Stimulated activated memory B cell treated with anti-CD40 and anti-IgM and Interleukin-4, amounts not matched to agents 10 μg/mL and 1 μg/mL and 100 μg/mL, for 72 hours (primary cell): Measurements from ENCODE around the gene EGR4.

Experiments
- ATAC-seq: fragments of 150-1000 bp; cut with Tn5 transposase; 2 replicates; pipeline ENCODE4 v1.10.0; 2021
- H3K27ac Mint-ChIP-seq: one replicate; pipeline ENCODE4 v1.8.0; 2022; ENCODE audit warnings: mild to moderate bottlenecking, mixed read lengths
- H3K27me3 Mint-ChIP-seq: one replicate; pipeline ENCODE4 v1.8.0; 2022; ENCODE audit warnings: mixed read lengths
- H3K36me3 Mint-ChIP-seq: one replicate; pipeline ENCODE4 v1.8.0; 2022; ENCODE audit warnings: mixed read lengths
- H3K4me1 Mint-ChIP-seq: one replicate; pipeline ENCODE4 v1.8.0; 2022; ENCODE audit warnings: mixed read lengths
- H3K4me3 Mint-ChIP-seq: one replicate; pipeline ENCODE4 v1.8.0; 2022; ENCODE audit warnings: mild to moderate bottlenecking, moderate library complexity, mixed read lengths
- H3K9me3 Mint-ChIP-seq: one replicate; pipeline ENCODE4 v1.8.0; 2022; ENCODE audit warnings: mixed read lengths

Gene EGR4

GRCh38 chr2:73294239-73294638 lies 891 bp upstream of the EGR4 start:
- Mint-ChIP-seq H3K4me3 (no peak overlapping the region), H3K27me3 (peaks cover 59% of the 10 kb centered on the region), H3K36me3 (no peaks in the 10 kb centered on the region), H3K4me1 (peaks cover 15% of the 10 kb centered on the region), H3K9me3 (no peaks in the 10 kb centered on the region), H3K27ac (no peak overlapping the region)
- no peak for ATAC-seq

DNA sequence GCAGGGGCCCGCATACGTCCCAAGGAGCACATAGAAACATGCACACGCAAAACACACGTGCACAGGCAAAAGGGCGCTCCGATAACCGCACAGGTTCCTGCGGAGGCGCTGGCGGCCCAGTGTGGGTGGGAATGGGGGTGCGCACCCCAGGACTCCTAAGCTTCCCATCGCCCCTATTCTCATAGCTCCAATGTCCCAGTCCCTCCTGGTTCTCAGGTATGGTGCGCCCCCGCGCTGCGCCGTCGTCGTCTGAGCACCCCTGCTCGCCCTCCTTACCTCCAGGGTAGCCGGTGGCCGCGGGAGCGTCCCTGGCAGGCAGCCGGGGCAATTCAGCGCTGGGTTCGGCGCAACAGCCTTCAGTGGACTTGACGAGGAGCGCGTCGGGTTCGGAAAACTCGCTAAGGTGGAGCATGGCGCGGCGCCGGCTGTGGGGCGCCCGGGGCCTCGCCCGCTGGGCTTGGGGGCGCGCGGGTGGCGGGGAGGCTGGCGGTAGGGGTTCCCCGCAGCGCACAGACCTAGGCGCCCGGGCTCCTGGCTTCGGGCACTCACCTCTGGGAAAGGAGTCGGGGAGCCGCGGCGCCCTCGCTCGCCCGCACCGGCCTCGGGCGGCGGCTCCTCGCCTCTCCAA lies 328 bp downstream of the EGR4 start:
- H3K27ac Mint-ChIP-seq, result no peak overlapping the region
- no peaks in the 10 kb centered on the region for H3K36me3 Mint-ChIP-seq
- no peaks in the 10 kb centered on the region for H3K9me3 Mint-ChIP-seq
- no peak for ATAC-seq
- H3K4me3 Mint-ChIP-seq, result peak overlapping the region; percentile 84
- H3K4me1 Mint-ChIP-seq, result peaks cover 15% of the 10 kb centered on the region
- peaks cover 51% of the 10 kb centered on the region for H3K27me3 Mint-ChIP-seq

- H3K27ac Mint-ChIP-seq, result no peak overlapping the region
- H3K36me3 Mint-ChIP-seq, result no peaks in the 10 kb centered on the region
- no peak for ATAC-seq
- peaks cover 45% of the 10 kb centered on the region for H3K27me3 Mint-ChIP-seq
- no peaks in the 10 kb centered on the region for H3K9me3 Mint-ChIP-seq
- peaks cover 15% of the 10 kb centered on the region for H3K4me1 Mint-ChIP-seq
- H3K4me3 Mint-ChIP-seq, result peak overlapping the region; percentile 12
Observed at GRCh38 chr2:73292316-73292905, 937 bp downstream of the EGR4 start.

- ATAC-seq, result no peak
- no peaks in the 10 kb centered on the region for H3K9me3 Mint-ChIP-seq
- peak overlapping the region; percentile 51 for H3K27ac Mint-ChIP-seq
- H3K4me1 Mint-ChIP-seq, result peaks cover 18% of the 10 kb centered on the region
- peak overlapping the region; percentile 75 for H3K4me3 Mint-ChIP-seq
- H3K36me3 Mint-ChIP-seq, result no peaks in the 10 kb centered on the region
- H3K27me3 Mint-ChIP-seq, result peaks cover 38% of the 10 kb centered on the region
Observed at GRCh38 chr2:73291461-73292315, 1.7 kb downstream of the EGR4 start.

DNA sequence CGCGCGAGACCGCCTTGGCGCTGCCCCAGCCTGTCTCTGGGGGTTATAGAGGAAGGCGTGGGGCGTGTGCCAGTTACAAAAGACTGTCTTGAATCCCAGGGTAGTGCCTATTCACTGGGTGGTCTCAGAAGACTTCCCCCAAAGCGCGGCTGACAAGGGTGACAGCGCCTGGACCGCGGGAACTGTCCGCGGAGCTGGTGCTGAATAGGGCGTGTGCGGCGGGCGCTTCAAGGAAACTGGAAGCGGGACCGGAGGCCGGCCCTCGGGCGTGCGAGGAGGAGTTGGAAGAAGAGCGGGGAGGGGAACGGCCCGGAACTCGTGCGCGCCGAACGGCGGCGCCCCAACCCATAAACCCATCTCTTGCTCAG lies 2.3 kb downstream of the EGR4 start:
- H3K27me3 Mint-ChIP-seq, result peaks cover 32% of the 10 kb centered on the region
- ATAC-seq, result no peak
- H3K27ac Mint-ChIP-seq, result peak overlapping the region; percentile 51

DNA sequence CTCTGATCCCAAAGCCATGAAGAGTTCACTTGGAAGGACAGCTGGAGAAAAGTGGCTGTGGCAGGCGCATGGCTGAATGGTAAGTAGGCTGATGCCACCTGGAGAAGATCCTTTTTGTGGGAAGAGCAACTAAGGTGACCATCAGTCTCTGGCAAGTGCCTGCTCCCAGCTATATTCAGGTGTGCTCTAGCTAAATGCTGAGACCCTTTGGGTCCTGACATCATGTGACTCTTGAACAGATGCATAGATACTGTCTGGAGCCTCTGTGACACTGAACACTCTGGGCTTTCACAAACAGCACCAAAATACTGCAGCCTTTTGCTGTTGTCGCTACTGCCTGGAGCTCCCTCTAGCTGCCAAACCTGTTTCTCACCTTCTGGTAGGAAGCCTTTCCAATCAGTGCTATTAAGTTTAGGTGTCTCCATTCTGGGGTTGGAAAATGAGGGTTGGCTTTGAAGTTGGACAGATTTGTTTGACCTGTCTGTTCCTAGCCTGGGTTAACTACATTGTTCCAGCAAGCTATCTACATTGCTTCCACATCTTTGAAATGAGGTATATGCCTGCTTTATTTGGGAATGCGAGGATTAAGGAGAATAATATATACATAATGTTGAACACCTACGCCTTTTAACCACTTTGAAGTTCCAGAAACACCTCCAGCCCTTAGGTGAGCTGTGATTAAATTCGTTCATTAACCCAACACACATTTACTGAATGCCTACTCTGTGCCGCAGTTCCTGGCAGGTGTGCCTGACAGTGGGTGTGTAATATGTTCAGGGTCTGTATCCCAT lies 3.1 kb downstream of the EGR4 start:
- peaks cover 32% of the 10 kb centered on the region for H3K4me1 Mint-ChIP-seq
- H3K4me3 Mint-ChIP-seq, result no peak overlapping the region
- no peak overlapping the region for H3K27ac Mint-ChIP-seq
- H3K27me3 Mint-ChIP-seq, result peaks cover 23% of the 10 kb centered on the region
- no peaks in the 10 kb centered on the region for H3K9me3 Mint-ChIP-seq
- no peaks in the 10 kb centered on the region for H3K36me3 Mint-ChIP-seq
- ATAC-seq, result no peak

More for the DNA sequence above, 2.3 kb downstream of the EGR4 start:
- Mint-ChIP-seq H3K9me3 (no peaks in the 10 kb centered on the region), H3K4me1 (peaks cover 24% of the 10 kb centered on the region), H3K4me3 (peak overlapping the region; percentile 75), H3K36me3 (no peaks in the 10 kb centered on the region)

GRCh38 chr2:73289304-73289703 lies 4.0 kb downstream of the EGR4 start:
- Mint-ChIP-seq H3K4me3 (no peak overlapping the region), H3K27ac (no peak overlapping the region), H3K27me3 (peaks cover 18% of the 10 kb centered on the region), H3K9me3 (no peaks in the 10 kb centered on the region), H3K36me3 (no peaks in the 10 kb centered on the region), H3K4me1 (peaks cover 37% of the 10 kb centered on the region)
- ATAC-seq, result no peak

DNA sequence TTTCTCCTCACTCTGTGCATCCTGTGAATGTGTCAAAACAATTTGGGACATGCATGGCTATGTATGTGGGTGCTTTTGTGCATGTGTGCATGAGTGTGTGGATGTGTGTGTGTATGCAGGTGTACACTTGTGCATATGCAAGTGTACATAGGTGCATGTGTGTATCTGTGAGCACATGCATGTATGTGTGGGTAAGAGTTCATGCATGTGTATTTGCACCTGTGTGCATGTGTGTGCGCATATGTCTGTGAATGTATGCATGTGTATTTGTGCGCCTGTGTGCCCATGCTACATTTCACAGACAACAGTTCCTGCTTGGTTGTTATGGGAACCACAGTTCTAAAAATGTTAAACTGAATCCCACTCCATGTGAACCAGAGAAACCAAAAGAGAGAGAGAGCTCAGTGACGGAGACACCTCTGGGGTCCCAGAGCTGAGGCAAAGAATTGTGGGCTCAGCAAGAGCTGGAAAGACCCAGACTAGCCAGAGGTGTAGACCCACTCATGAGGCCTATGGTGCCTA lies 7.2 kb downstream of the EGR4 start:
- Mint-ChIP-seq H3K9me3 (no peaks in the 10 kb centered on the region), H3K4me3 (no peak overlapping the region), H3K27ac (no peak overlapping the region)

GRCh38 chr2:73285159-73285739 lies 8.1 kb downstream of the EGR4 start:
- Mint-ChIP-seq H3K27me3 (no peaks in the 10 kb centered on the region), H3K4me1 (peaks cover 32% of the 10 kb centered on the region), H3K36me3 (peaks cover 4% of the 10 kb centered on the region), H3K4me3 (peak overlapping the region; percentile 69), H3K27ac (peak overlapping the region; percentile 79), H3K9me3 (no peaks in the 10 kb centered on the region)
- ATAC-seq, result peak; percentile 92

More for the DNA sequence above, 7.2 kb downstream of the EGR4 start:
- Mint-ChIP-seq H3K36me3 (no peaks in the 10 kb centered on the region), H3K4me1 (peaks cover 37% of the 10 kb centered on the region), H3K27me3 (peaks cover 7% of the 10 kb centered on the region)
- no peak for ATAC-seq

DNA sequence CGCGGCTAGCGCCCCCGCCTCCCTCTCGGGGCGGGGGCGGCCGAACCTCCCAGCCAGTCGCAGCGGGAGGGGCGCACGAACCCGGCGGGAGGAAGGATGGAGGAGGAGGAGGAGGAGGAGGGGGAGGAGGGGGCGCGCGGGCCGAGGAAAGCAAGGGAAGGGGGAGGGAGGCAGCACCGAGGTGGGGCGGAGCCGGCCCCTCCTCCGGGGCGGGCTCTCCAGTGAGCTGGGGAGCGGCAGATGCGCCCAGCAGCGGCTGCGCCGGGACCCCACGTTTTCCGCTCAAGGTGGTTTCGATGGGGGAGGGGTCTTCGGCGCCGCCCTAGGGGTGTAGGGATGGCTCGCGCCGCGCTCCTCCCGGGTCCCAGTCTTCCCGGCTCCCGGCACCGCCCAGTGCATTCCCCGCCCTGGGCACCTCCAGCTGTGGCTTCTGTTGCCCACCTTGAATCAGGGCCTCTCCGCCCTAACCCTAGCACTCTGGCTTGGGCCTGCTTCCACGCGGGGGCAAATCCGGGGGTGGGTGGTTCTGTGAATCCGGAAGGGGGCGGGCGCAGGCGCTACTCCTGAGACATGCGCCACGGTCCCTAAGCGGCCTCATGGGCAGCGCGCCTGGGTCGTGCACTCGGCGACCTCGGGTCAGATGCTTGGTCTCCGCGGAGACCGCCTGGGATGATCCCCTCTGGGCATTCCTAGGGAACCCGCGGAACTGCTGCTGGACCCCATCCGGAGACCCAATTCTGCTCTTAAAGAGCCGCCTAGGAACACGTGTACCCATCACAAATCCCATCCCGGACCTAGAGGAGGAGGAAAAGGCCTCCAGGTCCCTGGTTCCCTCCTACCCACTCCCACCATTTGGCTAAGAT lies 8.8 kb downstream of the EGR4 start, which contains the start of gene FBXO41:
Gene FBXO41, minus strand, starts transcription at position 183 of the 863 bp plus-strand sequence. CDS start 14,848 bp downstream, outside the sequence.
- peak within 1 kb of the TSS; percentile 79 for H3K27ac Mint-ChIP-seq
- no peaks in the 10 kb centered on the region for H3K9me3 Mint-ChIP-seq
- peak; percentile 86 for ATAC-seq
- peak within 1 kb of the TSS; percentile 69 for H3K4me3 Mint-ChIP-seq
- peaks cover 32% of the 10 kb centered on the region for H3K4me1 Mint-ChIP-seq
- no peaks in the 10 kb centered on the region for H3K27me3 Mint-ChIP-seq
- peaks cover 7% of the 10 kb centered on the region for H3K36me3 Mint-ChIP-seq

DNA sequence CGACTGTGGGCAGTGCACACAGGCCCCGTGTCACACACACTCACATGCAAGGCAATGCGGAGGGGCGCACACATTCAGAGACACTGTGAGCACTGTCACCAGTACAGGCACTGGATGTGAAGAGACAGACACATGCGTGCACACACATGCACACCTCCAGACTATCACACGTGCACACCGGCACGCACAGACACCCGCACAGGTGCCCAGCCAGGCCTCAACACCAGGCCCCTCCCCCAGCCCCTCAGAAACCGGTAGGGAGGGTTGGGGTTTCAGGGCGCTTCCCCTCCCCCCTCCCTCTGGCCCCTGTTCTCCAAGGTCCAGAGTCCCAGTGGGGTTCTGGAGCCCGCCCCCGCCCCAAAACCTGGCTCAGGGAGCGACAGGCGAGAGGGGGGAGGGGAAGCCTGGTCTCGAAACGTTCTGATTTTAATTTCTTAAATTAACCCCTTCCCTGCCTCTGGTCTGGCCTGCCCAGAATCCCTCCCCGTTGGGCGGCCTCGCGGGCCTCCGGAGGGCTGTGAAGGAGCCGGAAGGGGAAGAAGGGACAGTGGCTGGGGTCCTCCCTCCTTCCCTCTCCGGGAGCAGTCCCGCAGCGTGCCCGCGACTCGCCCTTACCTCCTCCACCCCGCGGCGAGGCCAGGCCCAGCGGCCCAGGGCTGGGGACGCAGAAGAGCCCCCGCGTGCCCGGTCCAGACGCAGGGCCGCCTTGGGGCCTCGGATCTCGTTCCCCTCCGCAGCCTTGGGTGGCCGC lies 9.6 kb downstream of the EGR4 start:
- ATAC-seq, result peak; percentile 21
- H3K4me1 Mint-ChIP-seq, result peaks cover 41% of the 10 kb centered on the region

DNA sequence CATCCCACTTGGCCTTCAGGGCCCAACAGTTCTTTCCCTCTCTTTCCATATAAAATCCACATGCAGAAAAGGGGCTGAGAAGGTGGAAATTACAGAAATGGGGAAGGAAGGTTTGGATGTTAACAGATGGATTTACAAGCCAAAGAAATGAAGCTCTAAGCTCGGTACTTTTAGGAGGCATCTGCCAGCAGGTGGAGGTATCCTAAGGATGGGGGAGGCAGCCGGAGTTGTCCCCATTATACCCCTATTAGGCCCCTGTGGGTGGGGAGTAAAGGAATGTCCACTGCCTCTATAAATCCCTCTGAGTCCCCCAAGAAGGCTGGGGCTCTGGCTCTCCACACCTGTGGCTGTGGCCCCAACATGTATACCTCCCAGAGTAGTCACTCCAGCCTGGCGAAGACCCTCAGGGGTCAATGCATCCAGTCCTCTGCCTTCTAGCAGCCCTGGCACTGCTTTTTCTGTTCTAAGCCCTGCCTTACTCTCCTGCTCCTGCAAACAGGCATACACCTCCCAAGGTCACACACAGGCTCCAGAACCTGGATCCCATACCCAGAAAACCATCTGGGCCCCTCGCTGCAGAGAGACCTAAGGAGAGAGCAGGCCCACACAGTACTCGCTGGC lies 10.3 kb downstream of the EGR4 start:
- ATAC-seq, result no peak
- peaks cover 20% of the 10 kb centered on the region for H3K36me3 Mint-ChIP-seq
- H3K27me3 Mint-ChIP-seq, result no peaks in the 10 kb centered on the region
- peak overlapping the region; percentile 69 for H3K4me3 Mint-ChIP-seq
- peaks cover 46% of the 10 kb centered on the region for H3K4me1 Mint-ChIP-seq
- H3K9me3 Mint-ChIP-seq, result no peaks in the 10 kb centered on the region
- peak overlapping the region; percentile 79 for H3K27ac Mint-ChIP-seq

More for the DNA sequence above, 9.6 kb downstream of the EGR4 start:
- Mint-ChIP-seq H3K27ac (peak overlapping the region; percentile 79), H3K9me3 (no peaks in the 10 kb centered on the region), H3K27me3 (no peaks in the 10 kb centered on the region), H3K36me3 (peaks cover 15% of the 10 kb centered on the region), H3K4me3 (peak overlapping the region; percentile 69)

DNA sequence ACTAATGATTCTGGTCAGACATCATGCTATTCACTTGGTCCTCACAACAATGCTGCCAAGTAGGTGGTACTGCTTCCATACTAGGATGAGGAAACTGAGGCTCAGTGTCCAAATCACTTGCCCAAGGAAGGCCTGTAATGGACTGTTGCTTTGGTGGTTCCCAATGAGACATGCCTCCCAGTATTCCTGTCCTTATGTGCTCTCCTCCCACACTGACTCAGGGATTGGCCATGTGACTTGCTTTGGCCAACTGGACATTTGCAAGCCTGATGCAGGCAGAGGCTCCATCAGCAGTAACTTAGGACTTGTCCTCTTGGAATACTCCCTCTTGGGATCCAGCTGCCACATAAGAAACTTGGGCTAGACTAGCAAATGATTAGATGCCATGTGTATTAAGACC lies 12.1 kb downstream of the EGR4 start:
- H3K9me3 Mint-ChIP-seq, result no peaks in the 10 kb centered on the region
- H3K27me3 Mint-ChIP-seq, result no peaks in the 10 kb centered on the region
- no peak for ATAC-seq
- H3K4me3 Mint-ChIP-seq, result no peak overlapping the region
- no peak overlapping the region for H3K27ac Mint-ChIP-seq
- peaks cover 39% of the 10 kb centered on the region for H3K4me1 Mint-ChIP-seq
- peaks cover 27% of the 10 kb centered on the region for H3K36me3 Mint-ChIP-seq
